AG04450 (cell line): ENCODE results near the gene AK8. TPM values are rescaled to one million over a fixed set of nuclear protein-coding genes. Genes with fewer than 3 reads are reported as not detected.
A peak's percentile ranks its signal among the peaks of the same experiment; 100 is the strongest.

Experiments
- CTCF ChIA-PET: fragments of 300-600, 350-600 bp; formaldehyde crosslinking; extraction: SDS; loops from one replicate; lab custom pipeline; 2022; ENCODE audit warnings: antibody characterized with exemption, inconsistent platforms; lab: Charles Lee
- POLR2A ChIA-PET: fragments of 350-600 bp; formaldehyde crosslinking; extraction: SDS; loops from one replicate; lab custom pipeline; 2021; ENCODE audit warnings: antibody characterized with exemption, inconsistent platforms; lab: Yijun Ruan, JAX
- DNase-seq: peaks from one replicate; pipeline ENCODE4 v3.0.0-alpha.2; 2011; ENCODE audit warnings: low read depth, low spot score
- H3K27ac ChIP-seq: one replicate; pipeline ENCODE4 v1.5.1; 2012; ENCODE audit warnings: low read depth, low read length, control low read depth
- H3K27me3 ChIP-seq: one replicate; pipeline ENCODE4 v1.6.0; 2012; ENCODE audit warnings: low read length; ENCODE audit not compliant: control insufficient read depth, insufficient read depth
- H3K4me3 ChIP-seq: 2 replicates; pipeline ENCODE4 v1.5.1; 2011; ENCODE audit warnings: mild to moderate bottlenecking, low read depth, low read length, control low read depth
- H3K9me3 ChIP-seq: 2 replicates; pipeline ENCODE4 v1.5.1; 2012; ENCODE audit warnings: low read length; ENCODE audit not compliant: control insufficient read depth, insufficient read depth
- CTCF ChIP-seq: IDR thresholded peaks from 2 replicates; pipeline ENCODE4 v1.5.1; 2011; ENCODE audit warnings: low read depth, low read length, control low read depth, inconsistent platforms
- polyA plus RNA-seq: library from polyadenylated mRNA; depleted of rRNA; stranded (reverse); fragments of >200 nt; gene quantifications from 2 replicates; pipeline ENCODE4 v1.2.3, GENCODE V29; 2011

AK8 gene
- polyA plus RNA-seq, 1 experiment, result 0.14 TPM

GRCh38 chr9:132879457-132880323, 1.6 kb upstream of the AK8 start:
- ChIA-PET POLR2A (interaction anchor here (1.0 kb wide), 1 partner anchor 210 kb away, joined by 3 read pairs; the partner anchor contains the start of gene DDX31), CTCF (interaction anchor here (0.7 to 3.0 kb wide), 4 partner anchors 21 to 24 kb away, joined by 3 to 11 read pairs (median 4); no protein-coding TSS in a partner anchor)
- DNase-seq, result no peak
- Histone ChIP-seq H3K27me3 (no peaks in the 10 kb centered on the region), H3K9me3 (no peaks in the 10 kb centered on the region; the same call in 1 of the 2 replicates), H3K4me3 (peak overlapping the region; percentile 90), H3K27ac (peak overlapping the region; percentile 11)
- no peak for TF ChIP-seq CTCF

- Histone ChIP-seq H3K27ac (peak within 1 kb of the TSS; percentile 11), H3K27me3 (no peaks in the 10 kb centered on the region), H3K9me3 (no peaks in the 10 kb centered on the region; the same call in 1 of the 2 replicates), H3K4me3 (peak within 1 kb of the TSS; percentile 90)
- CTCF ChIA-PET, result interaction anchor here (0.8 to 3.0 kb wide), 3 partner anchors 22 to 24 kb away, joined by 3 to 11 read pairs (median 3); no protein-coding TSS in a partner anchor
- DNase-seq, result no peak
- TF ChIP-seq CTCF, result no peak
- POLR2A ChIA-PET, result interaction anchor here (1.0 kb wide), 1 partner anchor 209 kb away, joined by 3 read pairs; the partner anchor contains the start of gene DDX31
These were observed 792 bp upstream of the AK8 start, which contains the start of gene SPACA9 for GRCh38 chr9:132878695-132879456. Gene SPACA9 (plus strand): TSS chr9:132878898. CDS start chr9:132883948, 5,050 bp downstream.

- H3K4me3 ChIP-seq, result peak overlapping the region; percentile 90
- no peak overlapping the region for H3K27ac ChIP-seq
- H3K9me3 ChIP-seq, result no peaks in the 10 kb centered on the region; the same call in 1 of the 2 replicates
- ChIA-PET POLR2A (no interaction called here), CTCF (interaction anchor here (1.1 to 3.0 kb wide), 2 partner anchors 24 to 25 kb away, joined by 3 to 11 read pairs; no protein-coding TSS in a partner anchor)
- H3K27me3 ChIP-seq, result no peaks in the 10 kb centered on the region
- no peak for TF ChIP-seq CTCF
- DNase-seq, result no peak
These were observed 643 bp downstream of the AK8 start for GRCh38 chr9:132877458-132877823.

- no peak for DNase-seq
- POLR2A ChIA-PET, result no interaction called here
- Histone ChIP-seq H3K27me3 (peaks cover 3% of the 10 kb centered on the region), H3K9me3 (no peaks in the 10 kb centered on the region; the same call in 1 of the 2 replicates), H3K4me3 (no peak overlapping the region), H3K27ac (no peak overlapping the region)
- CTCF ChIA-PET, result interaction anchor here (3.0 kb wide), 1 partner anchor 25 kb away, joined by 11 read pairs; no protein-coding TSS in a partner anchor
- no peak for TF ChIP-seq CTCF
These were observed 1.2 kb downstream of the AK8 start for GRCh38 chr9:132876849-132877248.
